ENCODE data around the gene SPEN.
"Not testable (repeated sequence)": the region's sequence is repeated elsewhere in the genome, so short reads cannot be mapped to it uniquely, and the experiment has no call there.

SPEN gene

GRCh38 chr1:15835741-15836510 is 11.6 kb upstream of the SPEN start:
- Histone ChIP-seq H3K9ac (ENCODE audit: low read length) (peak overlapping the region; percentile 99), H3K27me3 (ENCODE audit: control insufficient read depth, insufficient read depth, low read length) (no peaks in the 10 kb centered on the region), H3K9me3 (ENCODE audit: control insufficient read depth, low read depth, low read length) (no peaks in the 10 kb centered on the region), H3K27ac (ENCODE audit: low read length) (peak overlapping the region; percentile 93), H3K4me3 (ENCODE audit: low read length) (peak overlapping the region; percentile 94), H3K4me1 (ENCODE audit: control insufficient read depth, low read depth, low read length) (peaks cover 5% of the 10 kb centered on the region), H3K36me3 (ENCODE audit: control insufficient read depth, low read depth, low read length) (peaks cover 3% of the 10 kb centered on the region)

- Histone ChIP-seq H3K9ac (ENCODE audit: low read length) (peak overlapping the region; percentile 99), H3K4me3 (ENCODE audit: low read length) (peak overlapping the region; percentile 94)
- not testable (repeated sequence) for H3K4me1 ChIP-seq (ENCODE audit: control insufficient read depth, low read depth, low read length); H3K27ac ChIP-seq (ENCODE audit: low read length); H3K27me3 ChIP-seq (ENCODE audit: control insufficient read depth, insufficient read depth, low read length); H3K9me3 ChIP-seq (ENCODE audit: control insufficient read depth, low read depth, low read length); H3K36me3 ChIP-seq (ENCODE audit: control insufficient read depth, low read depth, low read length)
Observed at GRCh38 chr1:15836511-15836771, 11.1 kb upstream of the SPEN start.

GRCh38 chr1:15836772-15837669 is 10.5 kb upstream of the SPEN start:
- Histone ChIP-seq H3K4me1 (ENCODE audit: control insufficient read depth, low read depth, low read length) (peaks cover under 1% of the 10 kb centered on the region), H3K9me3 (ENCODE audit: control insufficient read depth, low read depth, low read length) (no peaks in the 10 kb centered on the region), H3K27me3 (ENCODE audit: control insufficient read depth, insufficient read depth, low read length) (no peaks in the 10 kb centered on the region), H3K4me3 (ENCODE audit: low read length) (no peak overlapping the region), H3K27ac (ENCODE audit: low read length) (no peak overlapping the region), H3K36me3 (ENCODE audit: control insufficient read depth, low read depth, low read length) (no peaks in the 10 kb centered on the region), H3K9ac (ENCODE audit: low read length) (no peak overlapping the region)

- Histone ChIP-seq H3K36me3 (ENCODE audit: control insufficient read depth, low read depth, low read length) (no peaks in the 10 kb centered on the region), H3K9ac (ENCODE audit: low read length) (no peak overlapping the region), H3K27ac (ENCODE audit: low read length) (no peak overlapping the region), H3K4me1 (ENCODE audit: control insufficient read depth, low read depth, low read length) (no peaks in the 10 kb centered on the region), H3K27me3 (ENCODE audit: control insufficient read depth, insufficient read depth, low read length) (no peaks in the 10 kb centered on the region), H3K9me3 (ENCODE audit: control insufficient read depth, low read depth, low read length) (no peaks in the 10 kb centered on the region), H3K4me3 (ENCODE audit: low read length) (no peak overlapping the region)
Observed at GRCh38 chr1:15837931-15838330, 9.6 kb upstream of the SPEN start.

- no peaks in the 10 kb centered on the region for H3K4me1 ChIP-seq (ENCODE audit: control insufficient read depth, low read depth, low read length)
- no peaks in the 10 kb centered on the region for H3K36me3 ChIP-seq (ENCODE audit: control insufficient read depth, low read depth, low read length)
- no peak overlapping the region for H3K4me3 ChIP-seq (ENCODE audit: low read length)
- H3K27ac ChIP-seq (ENCODE audit: low read length) = no peak overlapping the region
- H3K9me3 ChIP-seq (ENCODE audit: control insufficient read depth, low read depth, low read length) = no peaks in the 10 kb centered on the region
- no peaks in the 10 kb centered on the region for H3K27me3 ChIP-seq (ENCODE audit: control insufficient read depth, insufficient read depth, low read length)
- H3K9ac ChIP-seq (ENCODE audit: low read length) = no peak overlapping the region
Observed at GRCh38 chr1:15838721-15839120, 8.8 kb upstream of the SPEN start.

GRCh38 chr1:15843826-15844572 is 3.5 kb upstream of the SPEN start:
- no peak overlapping the region for H3K9ac ChIP-seq (ENCODE audit: low read length)
- no peak overlapping the region for H3K4me3 ChIP-seq (ENCODE audit: low read length)
- H3K36me3 ChIP-seq (ENCODE audit: control insufficient read depth, low read depth, low read length) = no peaks in the 10 kb centered on the region
- H3K4me1 ChIP-seq (ENCODE audit: control insufficient read depth, low read depth, low read length) = no peaks in the 10 kb centered on the region
- H3K27me3 ChIP-seq (ENCODE audit: control insufficient read depth, insufficient read depth, low read length) = no peaks in the 10 kb centered on the region
- no peaks in the 10 kb centered on the region for H3K9me3 ChIP-seq (ENCODE audit: control insufficient read depth, low read depth, low read length)
- H3K27ac ChIP-seq (ENCODE audit: low read length) = no peak overlapping the region

- not testable (repeated sequence) for H3K4me3 ChIP-seq (ENCODE audit: low read length); H3K27ac ChIP-seq (ENCODE audit: low read length); H3K36me3 ChIP-seq (ENCODE audit: control insufficient read depth, low read depth, low read length); H3K9me3 ChIP-seq (ENCODE audit: control insufficient read depth, low read depth, low read length); H3K9ac ChIP-seq (ENCODE audit: low read length); H3K27me3 ChIP-seq (ENCODE audit: control insufficient read depth, insufficient read depth, low read length)
- H3K4me1 ChIP-seq (ENCODE audit: control insufficient read depth, low read depth, low read length) = peaks cover 15% of the 10 kb centered on the region
Observed at GRCh38 chr1:15846056-15846455, 1.5 kb upstream of the SPEN start.

GRCh38 chr1:15847893-15848142 is 311 bp downstream of the SPEN start:
- H3K4me3 ChIP-seq (ENCODE audit: low read length) = peak overlapping the region; percentile 99
- H3K9me3 ChIP-seq (ENCODE audit: control insufficient read depth, low read depth, low read length) = no peaks in the 10 kb centered on the region
- H3K36me3 ChIP-seq (ENCODE audit: control insufficient read depth, low read depth, low read length) = no peaks in the 10 kb centered on the region
- H3K27ac ChIP-seq (ENCODE audit: low read length) = no peak overlapping the region
- H3K4me1 ChIP-seq (ENCODE audit: control insufficient read depth, low read depth, low read length) = peaks cover 26% of the 10 kb centered on the region
- no peaks in the 10 kb centered on the region for H3K27me3 ChIP-seq (ENCODE audit: control insufficient read depth, insufficient read depth, low read length)
- no peak overlapping the region for H3K9ac ChIP-seq (ENCODE audit: low read length)

GRCh38 chr1:15848143-15848928 is 829 bp downstream of the SPEN start:
- Histone ChIP-seq H3K9ac (ENCODE audit: low read length) (peak overlapping the region; percentile 99), H3K36me3 (ENCODE audit: control insufficient read depth, low read depth, low read length) (no peaks in the 10 kb centered on the region), H3K27me3 (ENCODE audit: control insufficient read depth, insufficient read depth, low read length) (no peaks in the 10 kb centered on the region), H3K4me1 (ENCODE audit: control insufficient read depth, low read depth, low read length) (peaks cover 26% of the 10 kb centered on the region), H3K27ac (ENCODE audit: low read length) (no peak overlapping the region), H3K9me3 (ENCODE audit: control insufficient read depth, low read depth, low read length) (no peaks in the 10 kb centered on the region), H3K4me3 (ENCODE audit: low read length) (peak overlapping the region; percentile 99)

- Histone ChIP-seq H3K27ac (ENCODE audit: low read length) (peak overlapping the region; percentile 98), H3K27me3 (ENCODE audit: control insufficient read depth, insufficient read depth, low read length) (no peaks in the 10 kb centered on the region), H3K4me1 (ENCODE audit: control insufficient read depth, low read depth, low read length) (peaks cover 26% of the 10 kb centered on the region), H3K4me3 (ENCODE audit: low read length) (peak overlapping the region; percentile 99), H3K9ac (ENCODE audit: low read length) (peak overlapping the region; percentile 99), H3K36me3 (ENCODE audit: control insufficient read depth, low read depth, low read length) (no peaks in the 10 kb centered on the region), H3K9me3 (ENCODE audit: control insufficient read depth, low read depth, low read length) (no peaks in the 10 kb centered on the region)
Observed at GRCh38 chr1:15848929-15849774, 1.6 kb downstream of the SPEN start.
